HG02763 (cell line): ENCODE data around the gene LAMC2.

Experiments
- ATAC-seq: cut with Tn5 transposase; IDR thresholded peaks from one replicate; pipeline ENCODE4 v1.9.1; 2021; ENCODE audit warnings: mild to moderate bottlenecking, moderate library complexity; ENCODE audit not compliant: unreplicated experiment

Gene LAMC2

DNA sequence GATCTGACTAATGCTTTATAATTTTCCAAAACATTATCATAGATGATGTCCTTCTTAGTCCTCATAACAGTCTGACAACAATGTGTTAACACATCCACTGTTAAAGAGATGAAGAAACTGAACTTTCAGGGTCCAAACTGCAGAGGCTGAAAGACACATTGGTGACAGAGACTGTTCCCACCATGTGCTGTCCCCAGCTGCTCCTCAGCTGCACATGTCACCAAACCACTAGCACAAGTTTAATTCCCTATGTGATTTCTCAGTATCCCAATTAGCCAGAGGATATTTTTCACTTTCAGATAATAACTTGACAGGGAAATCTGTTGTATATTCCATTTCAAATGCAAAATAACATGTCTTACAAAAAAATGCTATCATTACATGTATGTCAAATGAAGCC is 24.6 kb downstream of the LAMC2 start:
- ATAC-seq, result no peak

DNA sequence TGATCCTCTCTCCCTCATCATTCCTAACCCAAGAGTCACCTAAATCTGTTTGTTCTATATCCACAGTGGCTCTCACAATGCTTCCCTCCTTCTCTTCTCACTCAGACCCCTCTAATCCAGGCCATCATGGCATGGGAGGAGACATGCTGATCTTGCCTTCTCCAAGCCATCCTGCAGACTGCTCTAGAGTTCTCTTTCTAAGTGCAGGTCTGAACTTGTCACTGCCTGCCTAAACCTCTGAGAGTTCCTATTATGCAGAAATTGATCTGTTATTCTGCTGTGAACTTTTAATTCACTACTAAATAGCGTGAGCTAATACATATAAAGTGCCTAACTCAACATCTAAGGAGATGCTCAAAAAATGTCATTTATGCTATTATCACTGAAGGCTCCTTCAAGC is 26.8 kb downstream of the LAMC2 start:
- ATAC-seq, result no peak

DNA sequence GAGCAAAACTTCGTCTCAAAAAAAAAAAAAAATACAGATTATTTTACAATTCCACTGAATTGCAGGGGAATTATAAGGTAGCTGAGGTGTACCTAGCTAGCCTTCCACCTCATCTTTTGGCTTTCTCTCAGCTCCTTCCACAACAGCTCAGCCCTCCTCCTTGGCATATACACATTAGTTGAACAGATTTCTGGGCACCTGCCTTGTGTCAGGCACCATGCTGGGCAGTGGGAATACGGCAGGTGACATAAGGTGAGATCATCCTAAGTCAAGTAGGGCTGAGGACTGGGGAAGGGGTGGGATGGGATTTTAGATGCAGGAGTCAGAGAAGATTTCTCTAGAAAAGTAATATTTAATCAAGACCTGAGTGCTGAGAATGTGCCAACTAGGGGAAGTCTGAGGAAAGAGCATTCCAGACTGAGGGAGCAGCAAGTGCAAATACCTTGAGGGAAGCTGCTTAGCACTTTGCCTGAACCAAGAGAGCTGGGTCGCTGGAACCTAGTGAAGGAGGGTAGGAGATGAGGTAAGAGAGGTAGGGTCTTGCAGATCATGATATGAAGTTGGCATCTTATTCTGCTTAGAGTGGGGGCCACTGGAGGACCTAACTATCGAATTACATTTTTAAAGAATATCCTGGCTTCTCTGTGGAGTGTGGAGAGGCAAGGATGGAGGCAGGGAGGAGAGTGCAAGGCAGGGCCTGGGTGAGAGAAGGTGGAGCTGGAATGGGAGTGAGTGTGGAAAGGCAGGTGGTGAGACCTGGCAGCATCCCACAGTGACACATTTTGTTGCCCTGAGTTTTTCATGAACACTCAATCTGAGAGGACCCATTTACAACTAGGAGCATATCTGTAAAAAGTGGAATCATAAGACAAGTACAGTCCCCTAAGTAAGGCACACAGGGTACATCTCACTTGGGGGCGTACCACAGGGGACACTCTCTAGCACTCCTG is 28.2 kb downstream of the LAMC2 start:
- ATAC-seq, result no peak

DNA sequence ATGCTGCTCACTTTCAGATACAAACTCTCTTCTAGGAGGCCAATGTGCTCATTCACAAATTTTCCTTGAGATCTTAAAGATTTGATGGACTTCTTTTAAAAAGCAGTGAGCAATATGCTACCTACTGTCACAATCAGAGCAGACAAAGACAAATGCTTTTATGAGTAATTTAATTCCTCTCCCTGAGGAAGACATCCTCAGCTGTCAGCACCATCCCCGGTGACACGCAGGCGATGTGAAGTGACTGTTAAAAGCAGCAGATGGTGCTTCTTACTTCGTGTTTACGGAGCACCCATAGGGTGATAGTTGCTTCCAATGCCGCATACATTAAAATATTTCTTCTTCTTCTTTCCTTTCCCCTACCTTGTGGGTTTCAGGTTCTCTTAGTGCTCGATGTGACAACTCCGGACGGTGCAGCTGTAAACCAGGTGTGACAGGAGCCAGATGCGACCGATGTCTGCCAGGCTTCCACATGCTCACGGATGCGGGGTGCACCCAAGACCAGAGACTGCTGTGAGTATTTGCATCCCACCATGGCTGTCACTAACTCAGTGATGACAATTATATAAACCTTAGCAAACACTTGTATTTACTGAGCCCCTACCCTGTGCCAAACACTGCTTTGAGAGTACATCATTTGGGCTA is 29.1 kb downstream of the LAMC2 start:
- ATAC-seq, result no peak

DNA sequence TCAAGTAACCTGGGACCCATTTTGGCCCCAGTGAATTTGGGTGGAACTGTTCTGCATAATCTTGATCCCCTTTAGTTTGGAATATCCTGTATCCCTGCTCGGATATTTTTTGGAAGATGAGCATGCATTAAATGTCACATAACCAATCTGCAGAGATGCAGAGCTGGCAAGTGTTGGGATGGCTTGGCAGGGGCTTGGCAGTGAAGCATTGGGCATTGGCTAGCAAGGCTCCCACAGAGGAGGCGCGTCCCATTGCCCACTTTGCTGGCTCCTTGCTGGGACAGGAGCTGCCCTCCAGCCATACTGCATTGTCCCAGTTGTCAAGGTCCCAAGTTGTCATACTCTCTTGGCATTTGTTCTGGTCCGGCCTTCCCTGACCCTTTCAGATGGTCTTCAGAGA is 29.9 kb downstream of the LAMC2 start:
- ATAC-seq, result no peak

DNA sequence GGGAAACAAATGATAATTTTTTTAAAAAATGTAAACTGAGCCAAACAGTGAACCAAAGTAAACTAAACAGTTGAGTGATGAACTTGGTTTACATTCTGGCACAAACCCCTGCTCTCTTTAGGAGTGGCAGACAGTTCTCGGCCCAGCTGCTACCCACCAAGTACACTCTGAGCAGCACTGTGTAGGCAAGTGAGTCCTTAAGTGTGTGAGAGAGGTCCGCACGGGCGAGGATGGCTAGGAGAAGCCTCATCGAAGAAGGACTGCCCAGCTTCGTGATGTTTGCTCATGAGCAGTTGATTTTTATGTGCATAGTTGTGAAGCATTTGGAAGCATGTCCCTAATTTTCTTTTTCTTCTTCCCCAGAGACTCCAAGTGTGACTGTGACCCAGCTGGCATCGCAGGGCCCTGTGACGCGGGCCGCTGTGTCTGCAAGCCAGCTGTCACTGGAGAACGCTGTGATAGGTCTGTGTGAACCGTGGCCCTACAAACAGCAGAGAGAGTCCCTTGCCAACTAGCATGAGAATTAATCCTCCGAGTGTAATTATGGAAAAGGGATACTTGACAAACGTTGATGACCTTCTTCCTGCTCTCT is 32.1 kb downstream of the LAMC2 start:
- ATAC-seq, result no peak

DNA sequence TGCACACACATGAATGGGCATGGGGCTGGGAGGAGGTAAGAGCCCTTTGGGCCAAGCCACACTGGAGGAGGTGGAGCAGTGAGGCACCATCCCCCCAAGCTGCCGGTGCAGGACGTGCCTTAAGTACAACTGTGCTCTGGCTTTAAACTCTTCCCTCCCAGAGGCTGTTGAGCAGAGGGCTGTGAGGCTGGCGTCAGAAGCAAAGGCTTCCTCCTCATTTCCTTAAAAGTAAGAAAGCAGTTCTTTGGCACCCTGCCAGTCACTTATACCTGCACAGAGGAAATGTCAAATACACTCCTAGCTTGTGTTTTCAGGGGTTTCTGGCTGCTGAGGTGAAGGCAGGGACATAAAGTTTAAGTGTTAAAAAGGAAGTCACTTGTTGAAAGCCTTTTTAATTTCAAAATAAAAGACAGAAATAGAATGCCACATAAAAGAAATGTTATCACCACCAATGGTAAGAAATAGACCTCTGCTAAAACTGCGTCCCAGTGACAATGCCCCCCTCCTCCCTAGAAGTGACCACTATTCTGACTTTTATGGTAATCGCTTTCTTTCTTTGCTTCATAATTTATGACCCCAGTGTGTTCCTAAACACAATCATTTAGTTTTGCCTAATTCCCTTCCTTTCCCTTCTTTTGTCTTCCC is 33.0 kb downstream of the LAMC2 start:
- no peak for ATAC-seq

DNA sequence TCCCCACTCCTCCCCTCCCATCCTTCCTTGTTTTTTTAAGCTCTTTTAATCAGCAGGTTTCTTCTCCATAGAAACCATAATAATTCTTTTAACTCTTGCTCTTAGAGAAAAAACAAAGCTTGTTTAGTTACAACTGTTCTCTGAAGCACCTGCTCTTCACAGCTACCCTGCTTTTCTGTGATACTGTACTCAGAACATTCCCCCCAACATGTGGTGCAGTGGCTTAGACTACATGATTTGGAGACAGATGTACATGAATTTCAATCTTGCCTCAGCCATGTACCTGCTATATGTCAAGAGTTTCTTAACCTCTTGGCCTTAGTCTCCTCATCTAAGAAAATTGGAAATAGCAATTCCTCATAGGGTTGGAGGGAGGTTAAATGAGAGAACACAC is 33.5 kb downstream of the LAMC2 start:
- ATAC-seq, result no peak

DNA sequence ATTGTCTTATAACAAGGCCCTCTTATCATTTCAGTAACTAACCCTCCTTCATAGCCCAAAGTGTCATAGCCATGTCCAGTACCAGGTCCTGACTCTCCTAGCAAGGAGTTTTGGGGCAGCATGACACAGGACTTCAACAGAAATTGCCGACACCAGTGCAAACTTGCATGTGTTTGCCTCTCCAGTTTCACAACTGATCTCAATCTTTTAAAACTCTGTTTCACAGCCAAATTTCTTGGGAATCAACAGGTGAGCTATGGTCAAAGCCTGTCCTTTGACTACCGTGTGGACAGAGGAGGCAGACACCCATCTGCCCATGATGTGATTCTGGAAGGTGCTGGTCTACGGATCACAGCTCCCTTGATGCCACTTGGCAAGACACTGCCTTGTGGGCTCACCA is 36.8 kb downstream of the LAMC2 start:
- no peak for ATAC-seq

DNA sequence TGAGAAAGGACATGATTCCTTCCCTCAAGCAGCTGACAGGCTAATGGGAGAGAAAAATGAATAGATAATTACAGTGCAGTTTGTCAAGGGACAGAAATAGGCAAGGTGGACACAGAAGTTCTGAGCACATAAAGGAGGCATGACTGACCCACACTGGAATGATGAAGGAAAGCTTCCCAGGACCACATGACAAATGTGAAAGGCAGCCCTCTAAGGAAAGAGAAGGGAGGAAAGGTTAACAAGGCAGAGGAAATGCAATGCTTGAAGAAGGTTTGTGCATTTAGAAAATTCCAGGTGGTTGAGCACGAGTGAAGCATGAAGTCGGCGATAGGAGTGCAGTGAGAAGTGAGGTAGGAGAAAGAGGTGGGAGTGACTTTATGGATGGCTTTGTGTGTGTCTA is 37.4 kb downstream of the LAMC2 start:
- ATAC-seq, result no peak

DNA sequence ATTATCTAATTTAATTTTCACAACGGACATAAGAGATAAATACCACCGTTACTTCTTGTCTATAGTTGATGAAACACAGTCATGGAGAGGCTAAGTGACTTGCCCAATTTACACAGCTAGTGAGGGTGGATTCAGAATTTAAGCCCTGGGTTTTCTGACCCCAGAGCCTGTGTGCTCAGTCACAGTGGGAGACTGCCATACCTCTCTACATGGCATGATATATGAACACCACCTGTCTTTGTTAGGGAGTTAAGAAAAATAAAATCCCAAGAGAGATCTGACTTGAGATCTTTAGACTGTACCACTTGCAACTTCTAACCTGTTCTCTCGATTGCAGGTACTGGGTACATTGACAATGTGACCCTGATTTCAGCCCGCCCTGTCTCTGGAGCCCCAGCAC is 40.3 kb downstream of the LAMC2 start:
- ATAC-seq, result no peak

DNA sequence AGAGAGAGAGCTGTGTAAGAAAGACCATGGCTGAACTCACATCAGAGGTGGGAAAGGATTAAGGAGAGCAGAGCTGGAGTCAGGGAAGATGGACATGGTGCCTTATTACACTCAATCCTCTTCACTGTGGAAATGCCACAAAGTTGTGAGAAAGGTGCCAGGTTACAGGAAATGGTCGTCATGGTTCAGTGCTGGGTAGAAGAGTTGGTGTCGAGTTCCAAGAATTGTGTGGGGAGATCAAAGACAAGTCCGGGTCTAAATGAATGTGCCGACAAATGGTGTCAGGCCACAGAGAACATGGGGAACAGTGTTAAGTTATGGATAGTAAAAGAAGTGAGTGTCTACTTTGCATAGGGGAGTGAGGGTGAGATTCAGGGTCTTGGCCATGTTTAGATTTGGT is 40.9 kb downstream of the LAMC2 start:
- ATAC-seq, result no peak

DNA sequence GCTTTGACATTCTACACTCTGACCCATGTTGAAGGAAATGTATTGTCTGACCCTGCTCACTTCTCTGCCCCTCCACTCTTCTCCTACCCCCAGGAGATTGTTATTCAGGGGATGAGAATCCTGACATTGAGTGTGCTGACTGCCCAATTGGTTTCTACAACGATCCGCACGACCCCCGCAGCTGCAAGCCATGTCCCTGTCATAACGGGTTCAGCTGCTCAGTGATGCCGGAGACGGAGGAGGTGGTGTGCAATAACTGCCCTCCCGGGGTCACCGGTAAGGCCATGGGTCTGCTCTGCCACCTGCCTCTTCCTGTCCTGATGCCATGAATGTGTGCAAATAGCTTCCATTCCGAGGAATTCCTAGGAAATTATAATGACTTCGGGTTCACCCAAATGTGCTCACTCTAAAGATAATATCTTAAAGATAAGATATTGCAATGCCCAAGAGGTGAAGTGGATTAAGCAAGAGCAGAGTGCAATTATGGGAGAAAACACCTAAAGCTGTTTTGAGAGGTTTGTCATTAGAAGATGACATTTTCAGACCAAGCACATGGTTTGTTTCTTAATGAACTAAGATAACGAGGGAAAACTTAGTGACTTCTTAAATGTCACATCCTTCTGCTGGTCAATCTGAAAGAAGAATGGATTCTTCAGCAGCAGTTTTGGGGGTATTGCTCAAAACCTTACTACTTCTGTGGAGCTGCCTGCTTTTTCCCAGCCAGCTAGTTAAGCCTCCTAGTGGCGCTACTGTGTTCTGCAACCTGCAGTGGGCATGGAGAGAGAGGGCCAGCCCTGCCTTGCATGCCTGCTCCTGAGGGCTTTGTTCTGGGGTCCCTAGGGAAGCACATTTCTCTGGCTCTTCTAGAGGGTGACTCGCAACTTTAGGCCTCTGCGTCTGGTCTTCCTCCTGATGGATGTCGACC is 41.6 kb downstream of the LAMC2 start:
- no peak for ATAC-seq

DNA sequence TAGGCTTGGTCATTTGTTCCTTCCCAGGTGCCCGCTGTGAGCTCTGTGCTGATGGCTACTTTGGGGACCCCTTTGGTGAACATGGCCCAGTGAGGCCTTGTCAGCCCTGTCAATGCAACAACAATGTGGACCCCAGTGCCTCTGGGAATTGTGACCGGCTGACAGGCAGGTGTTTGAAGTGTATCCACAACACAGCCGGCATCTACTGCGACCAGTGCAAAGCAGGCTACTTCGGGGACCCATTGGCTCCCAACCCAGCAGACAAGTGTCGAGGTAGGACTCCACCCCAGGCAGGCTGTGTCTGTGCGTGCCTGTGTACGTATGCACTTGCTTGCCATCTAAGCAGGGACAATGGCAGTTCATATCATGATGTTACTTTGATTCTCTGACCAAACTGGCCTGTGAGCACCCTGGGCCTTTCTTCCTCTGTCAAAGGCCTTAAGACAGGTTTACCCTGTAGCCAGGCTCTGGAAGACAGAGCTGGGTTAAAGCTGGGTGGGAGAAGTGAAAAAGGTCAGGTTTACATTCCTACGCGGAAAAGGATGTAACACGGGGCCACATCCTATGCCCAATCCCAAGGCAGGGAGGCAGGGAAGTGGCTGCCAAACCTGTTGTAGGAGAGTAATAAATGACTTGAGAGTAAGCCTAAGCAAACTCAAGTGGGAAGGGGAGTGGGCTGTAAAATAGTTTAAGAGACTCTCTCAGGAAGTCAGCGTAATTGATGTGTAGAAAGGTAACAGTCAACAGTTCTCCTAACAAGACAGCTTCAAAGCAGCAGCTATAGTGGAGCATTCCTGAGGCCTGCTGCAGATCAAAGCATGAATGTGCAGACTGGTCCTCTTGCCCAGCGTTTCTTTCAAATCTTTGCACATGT is 42.5 kb downstream of the LAMC2 start:
- no peak for ATAC-seq

DNA sequence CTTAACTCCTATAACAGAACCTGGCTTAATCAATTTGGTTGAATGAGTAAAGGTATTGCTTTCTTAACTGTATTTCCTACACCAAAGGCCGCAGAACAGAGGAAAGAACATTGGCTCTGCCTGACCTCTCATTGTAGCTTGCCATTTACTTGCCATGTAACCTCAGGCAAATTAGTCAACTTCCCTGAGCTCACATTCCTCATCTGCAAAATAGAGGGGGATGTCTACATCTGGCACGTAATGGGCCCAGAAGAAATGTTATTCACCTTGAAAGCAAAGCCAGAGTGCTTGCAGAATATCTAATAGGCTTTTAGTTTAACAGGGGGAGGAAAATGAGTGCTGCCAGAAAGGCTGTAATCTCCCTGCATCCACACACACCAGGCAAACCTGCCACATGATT is 44.3 kb downstream of the LAMC2 start:
- ATAC-seq, result no peak

DNA sequence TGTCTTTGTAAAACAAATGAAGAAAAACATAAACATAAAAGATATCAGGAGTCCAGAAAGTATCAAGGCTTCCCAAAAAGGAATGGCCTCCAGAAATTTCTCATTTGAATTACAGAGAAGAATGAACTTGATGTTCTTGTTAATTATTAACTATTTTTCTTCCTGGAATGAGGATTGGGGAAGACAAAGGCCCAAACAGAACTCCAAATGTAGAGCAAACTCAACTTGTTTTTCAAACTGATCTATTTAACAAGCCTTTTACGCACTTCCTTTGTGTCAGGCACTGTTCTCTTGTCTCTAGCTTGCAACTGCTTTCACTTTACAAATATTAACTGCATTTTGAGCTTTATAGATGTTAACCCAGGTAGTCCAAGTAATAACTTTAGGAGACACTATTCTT is 45.5 kb downstream of the LAMC2 start:
- ATAC-seq, result no peak

DNA sequence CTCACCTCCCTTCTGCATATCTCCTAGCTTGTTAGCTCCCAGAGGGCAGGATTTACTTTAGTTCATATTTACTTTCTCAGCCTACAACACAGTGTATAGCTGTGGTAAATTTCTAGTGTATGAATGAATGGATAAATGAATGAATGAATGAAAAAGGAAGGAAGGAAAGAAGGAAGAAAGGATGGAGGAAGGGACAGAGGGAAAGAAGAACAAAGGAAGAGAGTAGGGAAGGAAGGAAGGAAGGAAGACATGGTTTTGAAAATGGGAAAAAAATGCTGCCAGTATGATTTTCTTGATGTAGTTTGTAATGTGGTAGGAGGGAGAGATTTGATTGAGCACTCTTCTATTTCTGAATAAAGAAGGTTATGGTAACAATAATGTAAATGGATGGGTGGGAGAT is 47.0 kb downstream of the LAMC2 start:
- ATAC-seq, result no peak

DNA sequence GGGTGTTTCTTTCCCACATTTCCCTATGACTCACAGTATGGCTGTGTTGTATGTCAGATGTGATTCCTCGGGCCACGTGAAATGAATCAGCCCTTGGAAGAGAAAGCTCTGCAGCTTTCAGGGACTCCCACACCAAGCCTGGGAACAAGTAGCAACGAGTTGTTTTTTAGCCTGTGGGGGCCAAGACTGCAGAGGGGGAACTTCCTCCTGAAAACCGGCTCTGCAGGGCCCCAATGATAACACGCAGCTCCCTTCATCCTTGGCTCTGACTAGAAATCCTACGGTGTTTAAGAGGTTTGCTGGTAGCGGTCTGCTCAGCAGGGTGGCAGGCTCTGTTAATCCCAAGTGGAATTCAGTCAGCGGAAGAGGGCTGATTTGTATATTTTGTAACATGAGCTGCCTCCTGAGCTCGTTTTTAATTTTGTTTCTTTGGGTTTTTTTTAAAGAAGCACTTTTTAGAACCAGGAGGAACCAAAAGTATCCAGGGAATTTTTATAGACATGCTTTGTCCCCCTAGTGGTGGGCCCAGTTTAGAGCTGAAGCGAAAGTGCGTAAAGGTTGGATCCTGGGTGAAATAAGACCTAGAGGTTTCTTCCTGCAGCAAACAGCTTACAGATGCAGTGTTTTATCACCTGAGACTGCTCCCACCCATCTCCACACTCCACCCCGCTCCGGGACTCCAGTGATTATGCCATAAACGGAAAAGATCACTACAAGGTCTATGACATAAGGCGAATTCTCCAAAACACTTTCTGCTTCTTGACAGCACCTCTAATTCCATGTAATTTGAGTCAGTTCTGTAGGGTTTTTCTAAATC is 48.8 kb downstream of the LAMC2 start:
- ATAC-seq, result no peak

DNA sequence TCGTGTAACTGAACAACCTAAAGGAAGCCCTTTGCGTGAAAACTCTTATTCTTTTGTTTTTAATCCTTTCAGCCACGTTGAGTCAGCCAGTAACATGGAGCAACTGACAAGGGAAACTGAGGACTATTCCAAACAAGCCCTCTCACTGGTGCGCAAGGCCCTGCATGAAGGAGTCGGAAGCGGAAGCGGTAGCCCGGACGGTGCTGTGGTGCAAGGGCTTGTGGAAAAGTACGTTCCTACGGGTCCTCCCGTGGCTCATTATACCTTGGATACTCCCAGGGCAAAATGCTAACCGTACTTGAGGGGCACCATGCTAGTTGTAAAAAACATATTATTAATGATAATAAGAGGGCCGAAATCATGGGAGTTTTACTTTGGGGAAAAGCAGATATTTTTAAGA is 49.4 kb downstream of the LAMC2 start:
- ATAC-seq, result no peak
